Neuron (in vitro differentiated cells): ENCODE results near the gene KRTAP10-4.

Experiments used
- H2AFZ ChIP-seq: one replicate; pipeline ENCODE4 v1.6.1; 2013; ENCODE audit warnings: low read depth, mild to moderate bottlenecking, inconsistent platforms, low read length, moderate library complexity
- H3K27me3 ChIP-seq: one replicate; pipeline ENCODE4 v1.6.1; 2013; ENCODE audit warnings: low read length; ENCODE audit not compliant: insufficient read depth
- H3K36me3 ChIP-seq: one replicate; pipeline ENCODE4 v1.6.1; 2013; ENCODE audit warnings: low read length; ENCODE audit not compliant: insufficient read depth
- H3K4me1 ChIP-seq: one replicate; pipeline ENCODE4 v1.6.1; 2013; ENCODE audit warnings: low read length; ENCODE audit not compliant: insufficient read depth
- H3K4me3 ChIP-seq: 2 replicates; pipeline ENCODE4 v1.5.1; 2013; ENCODE audit warnings: mild to moderate bottlenecking, low read length, moderate library complexity
- H3K9me3 ChIP-seq: one replicate; pipeline ENCODE4 v1.6.1; 2013; ENCODE audit warnings: low read length

The KRTAP10-4 gene

GRCh38 chr21:44619886-44620285, 46.4 kb downstream of the KRTAP10-4 start:
- Histone ChIP-seq H3K36me3 (no peaks in the 10 kb centered on the region), H3K4me3 (no peak overlapping the region), H3K9me3 (no peaks in the 10 kb centered on the region), H3K4me1 (no peaks in the 10 kb centered on the region), H2AFZ (no peak overlapping the region), H3K27me3 (no peaks in the 10 kb centered on the region)

- Histone ChIP-seq H3K4me1 (no peaks in the 10 kb centered on the region), H3K4me3 (no peak overlapping the region), H3K36me3 (no peaks in the 10 kb centered on the region), H2AFZ (no peak overlapping the region), H3K9me3 (no peaks in the 10 kb centered on the region), H3K27me3 (no peaks in the 10 kb centered on the region)
Observed at GRCh38 chr21:44623575-44623974, 50.0 kb downstream of the KRTAP10-4 start.
